HG02678 (cell line): Measurements from ENCODE around the gene TNIP1.

Experiments used
- ATAC-seq: cut with Tn5 transposase; IDR thresholded peaks from one replicate; pipeline ENCODE4 v1.9.1; 2021; ENCODE audit warnings: mild to moderate bottlenecking, moderate library complexity; ENCODE audit not compliant: unreplicated experiment

The TNIP1 gene

DNA sequence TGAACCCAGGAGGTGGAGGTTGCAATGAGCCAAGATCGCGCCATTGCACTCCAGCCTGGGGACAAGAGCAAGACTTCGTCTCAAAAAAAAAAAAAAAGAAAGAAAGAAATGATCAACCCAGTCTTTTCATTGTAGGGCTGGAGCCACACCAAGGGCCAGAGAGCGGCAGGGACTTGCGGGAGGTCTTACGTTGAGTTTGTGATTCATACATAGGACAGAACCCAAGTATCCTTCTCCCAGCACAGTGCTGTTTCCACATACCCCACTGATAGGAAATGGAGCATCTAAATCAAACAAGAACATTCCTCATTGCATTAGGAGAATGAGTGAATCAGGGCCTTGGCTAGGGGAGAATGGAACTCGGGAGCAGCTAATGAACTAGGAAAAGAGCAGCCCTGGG, 3.5 kb upstream of the TNIP1 start:
- ATAC-seq: no peak

DNA sequence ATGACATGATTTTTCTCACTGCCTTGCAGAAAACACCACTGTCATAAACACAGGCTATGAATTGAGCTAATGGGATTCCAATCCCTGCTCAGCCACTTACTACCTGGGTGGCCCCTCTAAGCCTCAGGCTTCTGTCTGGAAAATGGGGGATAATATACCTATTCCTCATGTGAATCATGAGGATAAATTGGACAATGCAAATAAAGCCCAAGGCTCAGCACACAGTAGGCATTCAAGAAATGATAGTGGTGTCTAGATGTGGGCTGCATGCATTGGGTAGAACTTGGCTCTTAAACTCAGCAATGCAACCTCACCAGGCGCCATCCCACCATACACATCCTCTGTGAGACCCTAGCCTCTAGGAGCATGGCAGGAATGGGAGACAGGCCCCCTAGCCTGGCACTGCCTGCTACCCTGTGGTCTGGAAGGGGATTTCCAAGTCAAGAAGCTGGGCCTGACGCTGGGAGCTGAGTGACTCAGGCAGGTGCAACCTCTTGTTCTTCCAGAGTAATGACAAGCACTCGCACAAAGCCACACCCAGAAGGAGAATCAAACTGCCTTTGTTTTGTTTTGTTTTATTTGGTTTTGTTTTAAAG, 2.3 kb upstream of the TNIP1 start:
- ATAC-seq: no peak

DNA sequence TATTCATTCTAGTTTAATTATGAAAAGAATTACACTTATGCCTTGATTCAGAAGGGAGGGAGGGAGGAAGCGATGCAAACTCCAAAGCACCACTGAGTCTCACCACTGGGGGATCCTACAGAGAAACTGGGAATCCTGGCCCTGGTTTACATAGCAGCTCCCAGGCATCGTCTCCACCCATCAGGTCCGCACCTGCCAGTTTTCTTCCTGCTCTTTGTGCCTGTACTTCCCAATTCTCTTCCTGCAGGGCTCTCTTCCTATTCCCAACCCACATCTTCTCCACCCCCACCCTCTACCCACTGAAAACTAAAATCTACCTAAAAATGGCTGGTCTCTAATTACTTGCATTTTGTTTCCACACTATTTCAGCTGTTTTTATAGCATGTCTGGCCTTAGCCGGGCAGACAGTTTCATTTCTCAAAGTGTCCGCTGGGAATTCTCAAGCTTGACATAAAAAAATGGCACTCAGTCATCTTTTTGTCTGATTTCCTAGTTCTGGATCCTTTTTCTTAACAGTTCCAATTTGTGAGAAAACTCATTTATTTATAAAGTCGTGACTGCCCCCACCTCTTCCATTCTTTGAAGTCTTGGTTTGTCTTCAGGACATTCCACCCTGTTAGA, 1.6 kb upstream of the TNIP1 start:
- ATAC-seq: no peak

DNA sequence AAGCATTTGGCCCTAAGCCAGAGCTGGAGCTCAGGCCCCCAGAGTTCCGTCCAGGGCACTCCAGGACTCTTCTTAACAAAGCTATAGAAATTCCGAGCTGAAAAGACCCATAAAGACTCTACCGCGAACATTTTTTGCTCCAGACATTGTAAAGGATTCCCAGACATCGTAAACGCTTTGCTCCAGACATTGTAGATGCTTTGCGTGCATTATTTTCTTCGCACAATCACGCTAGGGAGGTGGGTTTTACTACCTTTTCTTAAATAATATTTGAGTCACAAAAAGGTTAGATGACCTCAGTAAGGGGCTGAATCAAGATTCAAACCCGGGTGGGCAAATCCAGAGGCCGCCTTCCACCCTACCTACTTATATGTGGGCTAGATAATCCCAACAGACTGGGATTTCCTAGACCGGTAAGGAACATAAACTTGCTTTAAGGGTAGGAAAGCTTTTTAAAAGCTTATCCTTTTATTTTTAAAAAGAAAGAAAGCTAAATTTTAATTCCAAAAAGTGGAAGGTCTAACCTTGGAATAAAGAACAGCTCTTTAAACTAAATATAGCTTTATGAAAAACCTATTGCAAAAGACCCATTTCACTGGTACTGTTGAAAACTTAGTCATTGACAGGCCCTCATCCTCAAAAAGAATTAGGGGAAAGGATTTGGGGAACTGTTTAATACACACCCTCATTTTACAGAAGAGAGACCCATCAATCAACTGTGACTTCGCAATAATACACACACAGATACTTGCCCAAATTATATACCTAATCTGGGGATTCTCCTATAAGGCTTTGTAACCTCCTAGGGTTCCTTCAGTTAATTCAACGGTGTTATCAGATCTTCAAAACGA, 822 bp upstream of the TNIP1 start:
- no peak for ATAC-seq

GRCh38 chr5:151079838-151080612, 809 bp downstream of the TNIP1 start:
- no peak for ATAC-seq

GRCh38 chr5:151078490-151079262, 2.2 kb downstream of the TNIP1 start:
- peak; percentile 52 for ATAC-seq

GRCh38 chr5:151077967-151078366, 2.9 kb downstream of the TNIP1 start:
- ATAC-seq: no peak

GRCh38 chr5:151077419-151077818, 3.4 kb downstream of the TNIP1 start:
- no peak for ATAC-seq

DNA sequence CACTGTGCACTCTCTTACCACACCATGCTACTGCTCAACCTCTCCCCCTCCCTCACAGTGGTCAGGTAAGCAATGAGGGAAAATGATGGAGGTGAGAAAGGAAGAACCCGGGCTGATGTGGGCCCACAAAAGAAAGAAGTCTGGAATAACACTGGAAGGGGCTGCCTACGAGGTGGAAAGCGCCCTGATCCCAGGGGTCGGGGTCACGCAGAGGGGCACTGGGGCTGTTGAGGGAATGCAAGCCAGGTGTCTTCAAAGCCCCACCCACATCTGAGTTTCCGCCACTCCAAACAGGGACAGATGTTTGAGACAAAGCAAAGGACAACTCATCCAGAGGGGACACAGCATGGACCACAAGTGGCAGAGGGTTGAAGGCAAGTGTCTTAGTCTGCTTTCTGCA, 4.2 kb downstream of the TNIP1 start:
- ATAC-seq: no peak

- no peak for ATAC-seq
Observed at GRCh38 chr5:151075698-151076331, 5.0 kb downstream of the TNIP1 start.

- no peak for ATAC-seq
Observed at GRCh38 chr5:151074557-151074956, 6.3 kb downstream of the TNIP1 start.

- ATAC-seq: no peak
Observed at GRCh38 chr5:151073280-151073679, 7.6 kb downstream of the TNIP1 start.

- no peak for ATAC-seq
Observed at GRCh38 chr5:151072630-151073025, 8.2 kb downstream of the TNIP1 start.

DNA sequence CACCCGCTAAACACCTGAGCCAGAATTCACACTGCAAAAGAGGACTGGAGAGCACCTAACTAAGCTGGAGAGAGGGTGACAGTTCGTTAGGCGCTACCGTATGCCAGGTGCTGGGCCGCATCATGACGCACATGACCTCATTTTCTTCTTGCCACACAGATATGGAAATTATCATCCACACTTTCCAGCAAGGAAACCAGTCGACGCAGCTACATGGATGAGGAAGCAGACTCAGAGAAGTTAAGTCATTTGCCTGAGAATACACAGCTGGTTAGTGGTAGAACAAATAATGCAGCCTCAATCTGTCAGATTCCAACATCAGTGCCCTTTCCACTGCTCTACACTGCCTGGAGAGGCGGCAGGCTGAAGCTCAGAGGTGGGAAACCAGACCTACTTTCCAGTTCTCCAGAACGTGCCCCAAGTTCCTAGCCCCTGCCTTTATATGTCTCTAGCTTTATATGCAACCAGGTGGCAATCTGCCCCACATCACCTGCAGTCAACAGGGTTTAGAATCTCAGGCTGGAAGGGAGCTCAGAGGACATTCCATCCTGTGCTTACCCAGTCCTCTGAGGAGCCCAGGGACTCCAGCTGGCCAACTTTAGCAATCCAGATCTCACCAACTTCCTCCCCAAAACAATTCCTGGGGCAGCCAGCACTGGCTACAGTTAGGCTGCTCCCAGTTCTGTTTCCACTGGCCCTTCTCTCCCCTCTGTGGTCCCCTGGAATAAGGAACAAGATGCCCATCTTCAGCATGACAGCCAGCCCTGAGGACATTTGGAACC, 8.8 kb downstream of the TNIP1 start:
- no peak for ATAC-seq

- no peak for ATAC-seq
Observed at GRCh38 chr5:151071021-151071420, 9.8 kb downstream of the TNIP1 start.

- no peak for ATAC-seq
Observed at GRCh38 chr5:151070449-151070848, 10.4 kb downstream of the TNIP1 start.

GRCh38 chr5:151068433-151069197, 12.2 kb downstream of the TNIP1 start:
- peak; percentile 75 for ATAC-seq

DNA sequence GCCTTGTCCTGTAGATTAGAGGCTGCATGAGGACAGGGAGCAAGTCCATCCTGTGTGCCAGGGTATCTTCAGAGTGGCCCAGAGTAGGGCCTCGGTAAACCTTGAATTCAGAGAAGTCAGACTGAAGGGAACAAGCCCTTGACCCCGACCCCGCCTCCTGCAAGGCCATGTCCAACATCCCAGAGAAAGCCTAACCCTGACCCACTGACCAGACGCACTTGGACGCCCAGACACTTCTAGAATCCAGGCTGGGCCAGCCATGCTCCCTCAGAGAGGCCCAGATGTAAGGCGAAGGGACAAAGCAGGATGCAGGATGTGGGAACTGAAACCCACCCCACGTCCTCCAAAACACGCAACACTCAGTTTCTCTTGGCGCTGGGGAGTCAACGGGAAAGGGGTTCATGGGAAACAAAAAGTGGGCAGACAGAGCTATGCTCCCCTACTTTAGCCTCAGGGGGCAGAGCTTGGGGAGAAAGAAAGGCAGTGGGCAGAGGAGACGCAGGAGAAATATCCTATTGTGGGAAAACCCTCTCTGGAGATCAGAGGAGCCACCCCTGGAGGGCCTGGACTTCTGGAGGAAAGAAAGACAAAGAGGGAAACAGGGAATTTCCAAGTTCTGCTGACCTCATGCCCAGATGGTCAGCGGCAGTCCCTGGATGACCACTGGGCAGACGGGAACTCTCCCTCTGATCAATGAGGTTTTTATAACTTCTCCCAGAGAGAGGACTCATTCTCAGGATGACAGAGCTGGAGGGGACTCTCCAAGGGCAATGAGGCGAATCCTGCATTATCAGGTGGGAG, 13.0 kb downstream of the TNIP1 start:
- no peak for ATAC-seq
